Left ventricle myocardium inferior (tissue), 1 donor: ENCODE measurements around the gene MYO9A. TPM values are rescaled to one million over a fixed set of nuclear protein-coding genes. Genes with fewer than 3 reads are reported as not detected.
A peak's percentile ranks its signal among the peaks of the same experiment; 100 is the strongest.

Experiments used
- DNase-seq: peaks from one replicate; pipeline ENCODE4 v3.0.0-alpha.2; 2020
- H3K27ac ChIP-seq: fragments of 200-600 bp; replicated peaks from 2 replicates; pipeline ENCODE4 v1.8.0; 2021
- H3K27me3 ChIP-seq: fragments of 200-600 bp; 2 replicates; pipeline ENCODE4 v1.8.0; 2021; ENCODE audit warnings: low read depth
- H3K36me3 ChIP-seq: fragments of 200-600 bp; 2 replicates; pipeline ENCODE4 v1.8.0; 2021
- H3K4me1 ChIP-seq: fragments of 200-600 bp; 2 replicates; pipeline ENCODE4 v1.8.0; 2021
- H3K4me3 ChIP-seq: fragments of 200-600 bp; 2 replicates; pipeline ENCODE4 v1.8.0; 2021; ENCODE audit warnings: mild to moderate bottlenecking, moderate library complexity
- H3K9me3 ChIP-seq: fragments of 200-600 bp; replicated peaks from 2 replicates; pipeline ENCODE4 v1.8.0; 2021
- intact Hi-C: fragments of 100-400 bp; cut with micrococcal nuclease; formaldehyde crosslinking; loops from one replicate; pipeline ENCODE4 v1.11.0; 2022
- total RNA-seq: library from RNA; stranded (reverse); fragmentation: NEBNext Ultra II Directional; extraction: Animal tissue kit (Norgen Biotek cat#: 25700); gene quantifications from one replicate; pipeline ENCODE4 v1.2.1, GENCODE V29; 2021
- TF ChIP-seq, protein P1 (sequence below): fragments of 200-600 bp; IDR thresholded peaks from 2 replicates; pipeline ENCODE4 v1.8.0; 2021; ENCODE audit warnings: antibody characterized with exemption, mild to moderate bottlenecking, borderline replicate concordance
- donor health status: DM: no; HTN: yes; CAD: no; lungs with severe emphysema.

Gene MYO9A
- total RNA-seq, 1 donor from 2014 or later: 22.5 TPM

DNA sequence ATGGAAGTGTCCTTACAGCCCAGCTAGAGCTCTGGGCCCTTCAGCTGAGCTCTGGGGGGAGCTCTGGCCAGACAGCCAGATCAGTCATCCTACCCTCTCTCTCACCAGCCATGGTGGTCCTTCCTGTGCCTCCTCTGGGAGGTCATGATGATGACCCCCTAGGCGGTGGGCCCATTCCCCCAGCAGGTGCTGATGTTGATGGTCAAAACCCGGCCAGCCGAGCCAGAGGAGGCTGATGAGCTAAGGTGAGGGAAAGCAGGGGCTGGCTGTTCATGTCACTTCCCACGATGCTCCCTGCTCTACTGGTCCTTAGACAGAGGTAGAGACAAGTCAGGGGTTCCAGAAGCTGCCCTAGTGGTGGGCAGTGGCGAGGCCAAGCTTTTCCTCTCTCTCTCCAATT, 44.6 kb upstream of the MYO9A start:
- no peaks in the 10 kb centered on the region for H3K9me3 ChIP-seq
- peaks cover 7% of the 10 kb centered on the region for H3K27me3 ChIP-seq
- no peaks in the 10 kb centered on the region for H3K4me1 ChIP-seq
- H3K36me3 ChIP-seq: no peaks in the 10 kb centered on the region
- TF ChIP-seq, protein P1, sequence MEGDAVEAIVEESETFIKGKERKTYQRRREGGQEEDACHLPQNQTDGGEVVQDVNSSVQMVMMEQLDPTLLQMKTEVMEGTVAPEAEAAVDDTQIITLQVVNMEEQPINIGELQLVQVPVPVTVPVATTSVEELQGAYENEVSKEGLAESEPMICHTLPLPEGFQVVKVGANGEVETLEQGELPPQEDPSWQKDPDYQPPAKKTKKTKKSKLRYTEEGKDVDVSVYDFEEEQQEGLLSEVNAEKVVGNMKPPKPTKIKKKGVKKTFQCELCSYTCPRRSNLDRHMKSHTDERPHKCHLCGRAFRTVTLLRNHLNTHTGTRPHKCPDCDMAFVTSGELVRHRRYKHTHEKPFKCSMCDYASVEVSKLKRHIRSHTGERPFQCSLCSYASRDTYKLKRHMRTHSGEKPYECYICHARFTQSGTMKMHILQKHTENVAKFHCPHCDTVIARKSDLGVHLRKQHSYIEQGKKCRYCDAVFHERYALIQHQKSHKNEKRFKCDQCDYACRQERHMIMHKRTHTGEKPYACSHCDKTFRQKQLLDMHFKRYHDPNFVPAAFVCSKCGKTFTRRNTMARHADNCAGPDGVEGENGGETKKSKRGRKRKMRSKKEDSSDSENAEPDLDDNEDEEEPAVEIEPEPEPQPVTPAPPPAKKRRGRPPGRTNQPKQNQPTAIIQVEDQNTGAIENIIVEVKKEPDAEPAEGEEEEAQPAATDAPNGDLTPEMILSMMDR: no peak
- H3K27ac ChIP-seq: no peak overlapping the region
- DNase-seq: no peak
- intact Hi-C loops: no loop called here
- H3K4me3 ChIP-seq: no peak overlapping the region

DNA sequence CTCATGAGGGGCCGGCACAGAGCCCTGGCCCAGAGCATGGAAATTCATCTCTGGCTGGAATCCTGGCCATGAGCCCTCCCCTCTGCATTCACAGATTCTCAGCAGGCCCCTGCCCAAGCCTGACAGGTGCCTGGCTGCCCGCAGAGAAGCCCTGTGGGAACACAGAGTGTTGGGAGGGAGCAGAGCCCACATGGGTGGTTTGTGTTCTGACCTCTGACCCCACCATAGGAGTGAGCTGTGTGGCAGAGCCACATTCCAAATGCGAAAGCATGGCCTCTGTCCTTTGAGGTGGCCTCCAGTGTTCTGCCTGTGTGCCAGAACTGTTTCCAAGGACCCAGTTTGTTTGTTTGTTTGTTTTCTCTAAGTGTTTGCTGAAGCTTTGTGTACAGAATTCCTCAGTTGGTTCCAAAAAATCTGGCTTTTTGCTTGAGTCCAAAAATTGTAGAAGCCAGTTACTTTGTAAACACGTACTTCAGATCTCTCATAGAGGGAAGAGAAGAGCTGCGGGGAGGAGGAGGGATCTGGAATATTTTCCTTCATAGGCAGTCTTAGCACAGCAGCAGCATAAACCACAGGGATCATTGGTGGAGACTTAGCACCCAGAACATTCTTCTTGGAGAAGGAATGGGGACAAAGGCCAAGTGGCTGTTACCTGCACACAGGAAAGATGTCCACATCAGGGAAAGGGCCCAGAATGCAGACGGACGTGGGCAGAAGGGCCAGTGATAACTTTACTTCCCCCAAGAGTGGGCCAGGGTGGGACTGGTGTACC, 43.6 kb upstream of the MYO9A start:
- TF ChIP-seq, protein P1: no peak
- intact Hi-C loops: no loop called here

DNA sequence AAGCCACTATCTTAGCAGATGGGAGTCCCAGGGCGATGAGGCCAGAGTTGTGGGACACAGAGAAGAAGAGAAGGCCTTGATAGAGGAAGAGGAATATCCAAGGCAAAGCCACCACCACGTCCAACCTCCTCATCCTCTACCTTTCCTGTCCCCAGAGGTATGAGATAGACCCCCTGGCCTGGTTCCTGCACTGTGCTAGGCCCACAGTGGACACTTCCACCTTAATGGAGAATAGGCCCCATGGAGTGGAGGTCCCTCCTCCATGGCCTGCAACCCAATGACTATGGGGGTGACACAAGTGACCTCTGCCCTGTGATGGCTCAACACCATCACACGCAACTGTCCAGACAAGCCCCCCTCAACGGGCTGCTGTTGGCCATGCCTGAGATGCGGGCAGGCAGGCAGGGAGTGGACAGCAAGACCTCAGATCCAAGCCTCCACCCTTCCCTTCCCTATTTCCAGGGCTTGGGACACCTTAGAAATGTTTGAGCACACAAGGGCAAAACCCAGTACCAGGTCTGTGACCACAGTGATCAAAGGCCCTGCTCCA, 42.8 kb upstream of the MYO9A start:
- no peaks in the 10 kb centered on the region for H3K27me3 ChIP-seq
- peaks cover 1% of the 10 kb centered on the region for H3K4me1 ChIP-seq
- TF ChIP-seq, protein P1: no peak
- no peak overlapping the region for H3K27ac ChIP-seq
- no peaks in the 10 kb centered on the region for H3K9me3 ChIP-seq
- no peak for DNase-seq
- no peak overlapping the region for H3K4me3 ChIP-seq
- intact Hi-C loops: no loop called here
- H3K36me3 ChIP-seq: no peaks in the 10 kb centered on the region

More for the DNA sequence above, 43.6 kb upstream of the MYO9A start:
- Histone ChIP-seq H3K27me3 (peaks cover 3% of the 10 kb centered on the region), H3K9me3 (no peaks in the 10 kb centered on the region), H3K36me3 (no peaks in the 10 kb centered on the region), H3K27ac (no peak overlapping the region), H3K4me3 (no peak overlapping the region), H3K4me1 (no peaks in the 10 kb centered on the region)
- DNase-seq: no peak

DNA sequence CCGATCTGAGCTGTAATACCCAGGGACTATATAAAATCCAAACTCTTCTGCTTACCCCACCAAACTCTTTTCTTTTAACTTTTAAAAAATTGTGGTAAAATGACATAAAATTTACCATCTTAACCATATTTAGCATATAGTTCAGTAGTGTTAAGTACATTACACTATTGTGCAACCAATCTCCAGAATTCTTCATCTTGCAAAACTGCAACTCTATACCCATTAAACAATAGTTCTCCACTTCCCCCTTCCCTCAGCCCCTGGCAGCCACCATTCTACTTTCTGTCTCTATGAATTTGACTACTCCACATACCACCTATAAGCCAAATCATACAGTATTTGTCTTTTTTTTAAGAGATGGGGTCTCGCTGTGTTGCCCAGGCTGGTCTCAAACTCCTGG, 39.0 kb upstream of the MYO9A start:
- intact Hi-C loops: loop anchor here (10.0 kb wide), 1 partner anchor 412 kb away; no protein-coding TSS in a partner anchor
- no peaks in the 10 kb centered on the region for H3K9me3 ChIP-seq
- TF ChIP-seq, protein P1: no peak
- H3K36me3 ChIP-seq: no peaks in the 10 kb centered on the region
- H3K27ac ChIP-seq: no peak overlapping the region
- DNase-seq: no peak
- peaks cover 12% of the 10 kb centered on the region for H3K4me1 ChIP-seq
- H3K4me3 ChIP-seq: no peak overlapping the region
- H3K27me3 ChIP-seq: no peaks in the 10 kb centered on the region

DNA sequence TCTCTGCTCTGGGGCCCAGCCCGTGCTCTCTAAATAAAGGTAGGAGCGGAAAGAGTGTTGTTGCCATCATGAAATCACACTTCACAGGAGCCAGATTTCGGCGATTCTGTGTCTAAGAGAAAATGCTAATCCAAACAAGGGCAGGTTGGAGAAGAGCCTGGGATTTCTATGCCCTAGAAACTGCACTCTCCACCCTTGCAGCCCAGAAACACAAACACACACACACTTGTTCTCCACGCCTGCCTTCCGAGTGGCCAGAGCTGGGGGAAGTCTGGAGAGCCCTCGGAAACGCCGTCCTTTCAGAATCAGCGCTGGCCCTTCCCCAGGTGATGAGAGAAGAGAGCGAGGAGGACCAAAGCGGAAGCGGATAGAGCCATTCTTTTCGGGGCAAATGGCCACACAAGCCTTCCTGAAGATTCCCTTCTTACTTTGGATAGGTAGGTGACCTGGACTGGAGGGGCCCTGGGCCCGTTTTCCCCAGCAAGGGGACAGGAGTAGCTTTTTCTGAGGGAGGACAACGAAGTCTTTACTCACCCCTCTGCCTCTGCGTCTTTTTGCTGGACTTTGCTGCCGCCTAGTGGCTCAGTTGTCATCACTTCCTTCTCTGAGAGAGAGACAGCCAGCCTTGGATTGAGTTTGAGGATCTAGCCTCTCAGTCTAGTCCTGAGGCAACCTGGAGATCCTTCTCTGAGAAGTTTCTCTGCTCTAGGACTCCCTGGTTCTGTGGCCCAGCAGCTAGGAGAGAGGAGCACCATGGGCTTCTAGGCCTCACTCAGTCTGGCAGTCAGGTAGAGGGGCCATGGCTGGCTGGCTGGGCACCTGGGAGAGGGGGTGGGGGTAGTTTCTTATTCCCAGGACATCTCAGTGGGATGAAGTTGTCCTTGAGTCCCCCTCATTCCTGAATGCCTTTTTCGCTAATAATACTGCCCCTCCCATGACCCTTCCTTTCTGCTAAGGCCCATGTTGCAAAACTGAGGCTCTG, 38.0 kb upstream of the MYO9A start:
- TF ChIP-seq, protein P1: peak; percentile 85
- H3K4me1 ChIP-seq: peaks cover 12% of the 10 kb centered on the region
- DNase-seq: peak; percentile 83
- intact Hi-C loops: loop anchor here (10.0 kb wide), 1 partner anchor 411 kb away; no protein-coding TSS in a partner anchor
- H3K4me3 ChIP-seq: peak overlapping the region; percentile 69
- no peaks in the 10 kb centered on the region for H3K9me3 ChIP-seq
- H3K36me3 ChIP-seq: no peaks in the 10 kb centered on the region
- no peaks in the 10 kb centered on the region for H3K27me3 ChIP-seq
- peak overlapping the region; percentile 69 for H3K27ac ChIP-seq
